ENCODE results near the gene CASP9. TPM values are rescaled to one million over a fixed set of nuclear protein-coding genes. Genes with fewer than 3 reads are reported as not detected.

The CASP9 gene
- total and polyA plus RNA-seq, 2 experiments from 2014 or later, result 14.2 to 17.1 TPM

DNA sequence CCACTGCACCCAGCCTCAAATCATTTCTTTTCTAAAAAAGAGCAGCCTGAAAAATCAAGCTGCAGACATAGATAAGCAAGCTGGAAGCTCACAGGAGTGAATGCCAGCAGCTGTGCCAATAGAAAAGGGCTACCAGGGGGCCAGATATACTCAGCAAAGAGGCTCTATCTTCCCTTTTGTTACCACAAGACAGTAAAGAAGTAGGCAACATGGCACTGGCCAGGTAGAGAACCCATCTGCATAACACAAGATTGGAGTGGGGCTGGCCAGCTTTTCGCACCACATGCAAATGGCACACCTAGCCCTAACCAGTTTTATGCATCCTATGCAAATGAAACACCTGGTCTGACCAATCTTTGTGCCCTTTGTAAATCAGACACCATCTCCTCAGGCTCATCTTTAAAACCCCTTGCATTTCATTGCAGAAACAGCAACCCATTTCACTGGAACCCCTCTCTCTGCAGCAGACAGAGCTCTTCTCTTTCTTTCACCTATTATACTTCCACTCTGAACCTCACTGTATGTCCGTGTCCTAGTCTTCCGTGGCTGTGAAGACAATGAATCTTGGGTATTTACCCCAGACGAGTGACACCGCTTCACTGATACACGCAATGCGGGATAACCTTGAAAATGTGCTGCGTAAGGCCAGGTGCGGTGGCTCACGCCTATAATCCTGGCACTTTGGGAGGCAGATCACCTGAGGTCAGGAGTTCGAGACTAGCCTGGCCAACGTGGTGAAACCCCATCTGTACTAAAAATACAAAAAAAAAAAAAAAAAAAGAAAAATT lies 15.1 kb downstream of the CASP9 start:
- no peaks in the 10 kb centered on the region for H3K79me2 ChIP-seq
- DNase-seq (ENCODE audit: low spot score), result no peak
- H3K9me2 ChIP-seq (replicated peaks; ENCODE audit: insufficient read depth), result no peaks in the 10 kb centered on the region
- 87% methylated on average over 12 of the region's 12 CpGs for WGBS (ENCODE audit: low lambda C conversion rate, missing lambda C conversion rate)
- no peaks in the 10 kb centered on the region for H3K9me3 ChIP-seq (ENCODE audit: low read depth)
- no peaks in the 10 kb centered on the region for H3K4me1 ChIP-seq (ENCODE audit: insufficient read depth)
- no peaks in the 10 kb centered on the region for H3K27me3 ChIP-seq
- H3K27ac ChIP-seq, result no peak overlapping the region
- H3K36me3 ChIP-seq (replicated peaks; ENCODE audit: insufficient read depth, low read depth), result no peaks in the 10 kb centered on the region
- H3K4me2 ChIP-seq, result no peak overlapping the region
- no peaks in the 10 kb centered on the region for H4K20me1 ChIP-seq (ENCODE audit: insufficient read depth, poor library complexity, severe bottlenecking)
- no peak overlapping the region for H2AFZ ChIP-seq
- TF ChIP-seq EZH2phosphoT487 (IDR thresholded peaks at IDR 0.05; ENCODE audit: low read depth, severe bottlenecking, unreplicated experiment) (no peak), EZH2 (IDR thresholded peaks at IDR 0.05; ENCODE audit: borderline replicate concordance) (no peak)
- TF ChIP-seq, protein P1, sequence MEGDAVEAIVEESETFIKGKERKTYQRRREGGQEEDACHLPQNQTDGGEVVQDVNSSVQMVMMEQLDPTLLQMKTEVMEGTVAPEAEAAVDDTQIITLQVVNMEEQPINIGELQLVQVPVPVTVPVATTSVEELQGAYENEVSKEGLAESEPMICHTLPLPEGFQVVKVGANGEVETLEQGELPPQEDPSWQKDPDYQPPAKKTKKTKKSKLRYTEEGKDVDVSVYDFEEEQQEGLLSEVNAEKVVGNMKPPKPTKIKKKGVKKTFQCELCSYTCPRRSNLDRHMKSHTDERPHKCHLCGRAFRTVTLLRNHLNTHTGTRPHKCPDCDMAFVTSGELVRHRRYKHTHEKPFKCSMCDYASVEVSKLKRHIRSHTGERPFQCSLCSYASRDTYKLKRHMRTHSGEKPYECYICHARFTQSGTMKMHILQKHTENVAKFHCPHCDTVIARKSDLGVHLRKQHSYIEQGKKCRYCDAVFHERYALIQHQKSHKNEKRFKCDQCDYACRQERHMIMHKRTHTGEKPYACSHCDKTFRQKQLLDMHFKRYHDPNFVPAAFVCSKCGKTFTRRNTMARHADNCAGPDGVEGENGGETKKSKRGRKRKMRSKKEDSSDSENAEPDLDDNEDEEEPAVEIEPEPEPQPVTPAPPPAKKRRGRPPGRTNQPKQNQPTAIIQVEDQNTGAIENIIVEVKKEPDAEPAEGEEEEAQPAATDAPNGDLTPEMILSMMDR (IDR thresholded peaks at IDR 0.05; ENCODE audit: poor library complexity), result no peak
- H3K4me3 ChIP-seq, result no peak overlapping the region

DNA sequence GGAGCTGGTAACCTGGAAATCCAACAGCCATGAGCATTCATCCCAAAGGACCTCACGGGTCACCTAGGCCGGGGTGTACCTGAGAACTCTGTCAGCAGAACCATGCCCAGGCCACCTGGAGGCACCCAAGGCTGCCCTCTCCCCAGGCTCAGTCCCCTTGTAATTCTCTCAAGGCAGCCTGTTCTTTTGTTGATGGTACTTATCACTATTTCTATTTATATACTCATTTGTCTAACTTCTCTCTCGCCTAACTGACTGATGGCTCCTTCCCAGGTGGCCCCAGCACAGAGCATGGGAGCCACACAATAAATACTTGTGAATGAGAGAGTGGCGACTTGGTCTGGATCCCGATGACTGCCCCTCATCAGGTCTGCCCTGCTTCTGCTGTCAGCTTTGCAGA lies 16.7 kb downstream of the CASP9 start:
- Histone ChIP-seq H3K9me2 (replicated peaks; ENCODE audit: insufficient read depth) (no peaks in the 10 kb centered on the region), H3K36me3 (replicated peaks; ENCODE audit: insufficient read depth, low read depth) (no peaks in the 10 kb centered on the region), H2AFZ (no peak overlapping the region), H3K9me3 (ENCODE audit: low read depth) (no peaks in the 10 kb centered on the region), H3K4me2 (no peak overlapping the region), H3K79me2 (no peaks in the 10 kb centered on the region), H4K20me1 (ENCODE audit: insufficient read depth, poor library complexity, severe bottlenecking) (no peaks in the 10 kb centered on the region), H3K27me3 (no peaks in the 10 kb centered on the region), H3K4me1 (ENCODE audit: insufficient read depth) (no peaks in the 10 kb centered on the region), H3K27ac (no peak overlapping the region), H3K4me3 (no peak overlapping the region)
- no peak for TF ChIP-seq EZH2 (IDR thresholded peaks at IDR 0.05; ENCODE audit: borderline replicate concordance)
- TF ChIP-seq, protein P1 (IDR thresholded peaks at IDR 0.05; ENCODE audit: poor library complexity), result no peak
- no peak for TF ChIP-seq EZH2phosphoT487 (IDR thresholded peaks at IDR 0.05; ENCODE audit: low read depth, severe bottlenecking, unreplicated experiment)
- 87% methylated on average over 5 of the region's 5 CpGs for WGBS (ENCODE audit: low lambda C conversion rate, missing lambda C conversion rate)
- DNase-seq (ENCODE audit: low spot score), result no peak

DNA sequence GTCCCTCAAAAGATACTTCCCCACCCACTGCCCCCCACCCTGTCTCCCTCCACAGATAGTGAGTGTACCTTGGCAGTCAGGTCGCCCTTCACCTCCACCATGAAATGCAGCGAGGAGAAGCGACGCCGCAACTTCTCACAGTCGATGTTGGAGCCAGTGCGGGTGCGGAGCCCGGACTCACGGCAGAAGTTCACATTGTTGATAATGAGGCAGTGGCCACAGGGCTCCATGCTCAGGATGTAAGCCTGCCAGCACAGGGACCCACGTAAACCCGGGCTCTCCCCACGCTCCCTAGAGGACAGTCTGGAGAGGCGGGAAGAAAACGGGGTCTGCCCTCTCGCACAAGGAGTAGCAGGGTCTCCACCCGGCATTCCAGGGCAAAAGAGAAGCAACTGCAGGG lies 17.2 kb downstream of the CASP9 start:
- no peaks in the 10 kb centered on the region for H3K79me2 ChIP-seq
- DNase-seq (ENCODE audit: low spot score), result no peak
- no peaks in the 10 kb centered on the region for H4K20me1 ChIP-seq (ENCODE audit: insufficient read depth, poor library complexity, severe bottlenecking)
- TF ChIP-seq, protein P1 (IDR thresholded peaks at IDR 0.05; ENCODE audit: poor library complexity), result no peak
- TF ChIP-seq EZH2 (IDR thresholded peaks at IDR 0.05; ENCODE audit: borderline replicate concordance) (no peak), EZH2phosphoT487 (IDR thresholded peaks at IDR 0.05; ENCODE audit: low read depth, severe bottlenecking, unreplicated experiment) (no peak)
- no peak overlapping the region for H3K4me2 ChIP-seq
- WGBS (ENCODE audit: low lambda C conversion rate, missing lambda C conversion rate), result 96% methylated on average over 17 of the region's 17 CpGs
- no peaks in the 10 kb centered on the region for H3K27me3 ChIP-seq
- no peaks in the 10 kb centered on the region for H3K9me3 ChIP-seq (ENCODE audit: low read depth)
- H3K4me1 ChIP-seq (ENCODE audit: insufficient read depth), result no peaks in the 10 kb centered on the region
- H3K36me3 ChIP-seq (replicated peaks; ENCODE audit: insufficient read depth, low read depth), result no peaks in the 10 kb centered on the region
- no peak overlapping the region for H3K4me3 ChIP-seq
- H3K27ac ChIP-seq, result no peak overlapping the region
- no peak overlapping the region for H2AFZ ChIP-seq
- H3K9me2 ChIP-seq (replicated peaks; ENCODE audit: insufficient read depth), result no peaks in the 10 kb centered on the region
